GM21390 (cell line): ENCODE measurements around the gene TUBGCP6.

Experiments
- ATAC-seq: cut with Tn5 transposase; IDR thresholded peaks from one replicate; pipeline ENCODE4 v1.9.1; 2021; ENCODE audit not compliant: unreplicated experiment

The TUBGCP6 gene

GRCh38 chr22:50264104-50264745 lies 19.4 kb upstream of the TUBGCP6 start:
- no peak for ATAC-seq

GRCh38 chr22:50262973-50263617 lies 18.3 kb upstream of the TUBGCP6 start:
- no peak for ATAC-seq

DNA sequence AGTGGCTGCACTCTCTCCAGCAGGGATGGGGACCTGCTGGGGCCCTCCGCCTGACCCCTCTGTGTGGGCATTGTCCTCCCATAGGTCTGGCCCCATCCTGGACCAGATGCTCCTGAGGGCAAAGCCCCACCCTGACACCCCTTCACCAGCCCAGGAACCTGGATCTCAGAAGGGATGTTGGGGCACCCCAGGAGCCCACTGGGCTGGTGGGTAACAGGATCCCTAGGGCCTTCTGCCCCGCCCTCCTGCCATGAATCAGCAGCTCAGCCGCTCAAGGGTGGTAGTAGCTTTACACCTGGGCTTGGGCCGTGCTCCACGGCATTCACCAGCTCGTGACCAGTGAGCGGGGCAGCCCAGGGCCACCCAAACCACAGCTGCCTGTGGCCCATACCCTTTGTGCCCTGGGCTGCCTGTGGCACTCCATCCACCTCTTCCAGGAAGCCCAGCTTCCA lies 17.7 kb upstream of the TUBGCP6 start:
- no peak for ATAC-seq

GRCh38 chr22:50261615-50262459 lies 17.0 kb upstream of the TUBGCP6 start, which contains the start of gene MAPK12:
TSS of gene MAPK12 (minus strand) at chr22:50261683. CDS start at chr22:50261509, 174 bp downstream.
- no peak for ATAC-seq

- no peak for ATAC-seq
Observed at GRCh38 chr22:50260801-50261614, 16.2 kb upstream of the TUBGCP6 start.

DNA sequence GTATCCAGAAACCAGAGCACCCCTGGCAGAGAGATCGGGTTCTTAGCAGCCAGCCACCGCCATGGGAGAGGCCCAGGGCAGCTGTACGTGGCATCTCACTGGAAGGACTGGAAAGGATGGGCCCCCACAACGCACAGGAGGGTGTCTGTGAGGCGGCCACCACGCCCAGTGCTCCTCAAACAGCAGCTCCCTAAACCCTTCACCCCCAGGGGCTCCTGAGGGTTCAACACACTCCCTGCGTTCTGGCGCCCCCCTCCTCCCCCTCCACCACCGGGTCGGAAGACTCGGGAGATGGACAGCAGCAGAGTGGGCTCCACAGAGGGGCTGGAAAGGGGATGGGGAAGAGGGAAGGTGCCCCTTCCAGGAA lies 15.6 kb upstream of the TUBGCP6 start:
- ATAC-seq = no peak

DNA sequence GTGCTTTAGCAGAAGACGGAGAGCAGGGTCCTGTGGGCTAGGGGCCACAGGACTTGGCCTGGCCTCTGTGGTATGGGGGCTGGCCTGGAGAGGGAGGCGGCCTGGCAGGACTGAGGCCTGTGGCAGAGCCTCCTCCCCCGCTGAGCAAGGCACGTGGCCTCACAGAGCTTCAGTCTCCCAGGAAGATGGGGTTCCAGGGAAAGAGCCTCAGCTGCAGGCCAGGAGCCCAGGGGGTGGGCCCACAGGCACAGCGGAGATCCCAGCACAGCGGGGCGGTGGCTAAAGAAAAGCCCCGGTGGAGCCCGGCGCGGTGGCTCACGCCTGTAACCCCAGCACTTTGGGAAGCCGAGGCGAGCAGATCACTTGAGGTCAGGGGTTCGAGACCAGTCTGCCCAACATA lies 14.5 kb upstream of the TUBGCP6 start:
- no peak for ATAC-seq

- no peak for ATAC-seq
Observed at GRCh38 chr22:50258361-50259292, 13.8 kb upstream of the TUBGCP6 start.

- no peak for ATAC-seq
Observed at GRCh38 chr22:50257451-50258360, 12.9 kb upstream of the TUBGCP6 start.

- no peak for ATAC-seq
Observed at GRCh38 chr22:50257041-50257440, 12.2 kb upstream of the TUBGCP6 start.

GRCh38 chr22:50256258-50256862 lies 11.5 kb upstream of the TUBGCP6 start:
- ATAC-seq = no peak

GRCh38 chr22:50255607-50256006 lies 10.8 kb upstream of the TUBGCP6 start:
- no peak for ATAC-seq

GRCh38 chr22:50255099-50255498 lies 10.3 kb upstream of the TUBGCP6 start:
- no peak for ATAC-seq

- ATAC-seq = no peak
Observed at GRCh38 chr22:50253941-50254340, 9.1 kb upstream of the TUBGCP6 start.

DNA sequence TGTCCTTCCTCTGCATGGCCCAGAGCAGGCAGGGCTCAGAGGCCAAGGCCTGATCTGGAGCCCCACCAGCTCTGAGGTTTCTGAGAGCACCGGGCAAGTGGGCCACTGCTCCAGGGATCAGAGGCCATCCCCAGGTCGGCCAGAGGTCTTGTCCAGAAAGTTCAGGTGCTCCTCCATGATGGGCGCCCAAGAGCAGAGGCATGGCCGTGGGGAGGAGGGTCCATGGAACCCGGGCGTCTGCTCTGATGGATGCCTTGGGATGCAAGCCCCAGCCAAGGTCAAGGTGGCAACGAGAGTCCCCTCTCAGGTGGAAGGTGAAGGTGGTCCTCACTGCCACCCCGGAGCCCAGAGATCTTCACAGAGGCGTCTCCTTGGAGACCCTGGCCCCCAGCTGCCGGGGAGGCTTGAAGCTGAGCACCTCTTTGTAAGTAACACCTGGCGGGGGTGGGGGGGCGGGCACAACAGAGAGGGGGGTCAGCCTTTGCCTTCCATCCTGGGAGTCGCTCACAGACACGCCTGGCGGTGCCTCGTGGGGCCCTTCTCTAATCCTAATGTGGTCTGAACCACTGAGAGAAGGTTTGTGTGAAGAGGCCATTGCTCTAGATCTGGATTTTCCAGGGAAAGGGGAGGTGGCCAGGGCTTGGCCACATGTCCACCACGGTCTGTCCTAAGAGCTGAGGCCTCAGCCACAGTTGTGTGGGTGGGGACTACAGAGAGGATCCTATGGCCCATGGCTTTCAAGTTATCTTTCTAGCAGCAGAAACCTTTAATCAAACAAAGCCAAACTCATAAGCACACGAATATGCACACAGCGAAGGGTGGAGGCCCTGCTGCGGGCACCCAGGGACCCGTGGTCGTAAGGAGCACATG lies 8.5 kb upstream of the TUBGCP6 start:
- ATAC-seq = no peak

DNA sequence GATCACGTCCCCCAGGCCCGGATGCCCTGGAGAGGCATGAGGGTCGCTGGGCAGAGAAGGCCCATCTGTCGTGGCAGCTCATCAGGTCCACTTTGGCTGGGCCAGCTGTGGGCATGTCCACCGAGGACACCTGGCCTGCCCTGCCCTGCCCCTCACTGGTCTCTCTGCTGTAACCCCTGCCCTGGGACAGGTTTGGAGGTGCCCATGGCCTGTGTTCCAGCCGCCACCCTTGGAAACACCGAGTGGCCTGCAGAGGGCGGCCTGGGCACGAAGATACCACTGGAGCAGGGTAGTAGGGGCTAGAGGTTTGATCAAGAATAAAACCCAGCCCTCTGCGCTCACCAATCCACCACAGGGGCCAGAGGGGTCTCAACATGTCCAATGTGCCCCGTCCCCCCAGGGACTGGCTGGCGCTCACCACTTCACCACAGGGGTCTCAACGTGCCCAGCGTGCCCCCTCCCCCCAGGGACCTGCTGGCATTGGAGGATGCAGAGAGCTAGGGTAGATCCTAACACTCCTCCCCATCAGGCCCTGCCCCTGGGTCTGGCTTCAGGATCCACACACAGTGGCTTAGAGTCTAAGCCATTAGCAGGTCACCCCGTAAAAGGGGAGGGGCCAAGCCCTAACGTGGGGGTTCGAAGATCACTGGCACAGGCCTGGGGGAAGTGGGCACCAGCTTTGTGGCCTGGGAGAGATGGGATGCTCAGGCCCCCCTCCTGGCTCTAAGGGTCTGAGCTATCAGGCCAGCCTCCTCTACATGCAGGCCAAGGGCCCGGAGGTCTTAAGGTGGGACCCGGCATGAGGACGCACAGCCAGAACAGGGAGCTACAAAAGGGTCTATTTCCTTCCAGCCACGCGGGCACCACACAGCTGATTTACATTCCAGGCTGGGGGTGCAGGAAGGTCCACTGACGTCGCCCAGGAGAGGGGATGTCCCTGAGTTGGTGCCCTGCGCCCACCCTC lies 7.5 kb upstream of the TUBGCP6 start:
- no peak for ATAC-seq
